Astrocyte (in vitro differentiated cells and primary cell): ENCODE results near the gene PDE11A.

ENCODE experiments used
- EZH2 ChIP-seq: IDR thresholded peaks from 2 replicates; pipeline ENCODE4 v1.6.1; 2012; ENCODE audit warnings: mild to moderate bottlenecking, low read length, inconsistent platforms; ENCODE audit not compliant: insufficient read depth
- TF ChIP-seq, protein P1 (sequence below): IDR thresholded peaks from 2 replicates; pipeline ENCODE4 v1.5.1; 2011; ENCODE audit warnings: low read depth, mild to moderate bottlenecking, inconsistent platforms, low read length, moderate library complexity; ENCODE audit not compliant: insufficient read depth

DNA sequence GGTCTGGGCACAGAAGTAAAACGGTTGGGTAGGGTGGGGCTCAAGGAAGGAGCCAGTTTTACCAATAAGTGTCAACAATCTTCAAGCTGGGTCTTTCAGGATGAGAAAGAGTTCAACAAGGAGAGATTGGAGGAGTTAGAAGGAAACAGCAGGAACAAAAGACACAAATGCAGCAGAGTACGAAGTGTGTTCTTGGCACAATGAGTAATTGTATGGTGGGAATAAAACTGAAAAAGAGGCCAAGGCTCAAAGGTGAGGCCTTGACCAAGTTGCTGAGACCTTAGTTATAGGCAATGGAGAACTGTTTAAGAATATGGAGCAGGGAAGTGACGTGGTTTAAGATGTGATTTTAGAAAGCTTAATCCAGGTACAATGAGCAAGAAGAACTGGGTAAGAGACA lies 230.3 kb downstream of the PDE11A start:
- TF ChIP-seq, protein P1, sequence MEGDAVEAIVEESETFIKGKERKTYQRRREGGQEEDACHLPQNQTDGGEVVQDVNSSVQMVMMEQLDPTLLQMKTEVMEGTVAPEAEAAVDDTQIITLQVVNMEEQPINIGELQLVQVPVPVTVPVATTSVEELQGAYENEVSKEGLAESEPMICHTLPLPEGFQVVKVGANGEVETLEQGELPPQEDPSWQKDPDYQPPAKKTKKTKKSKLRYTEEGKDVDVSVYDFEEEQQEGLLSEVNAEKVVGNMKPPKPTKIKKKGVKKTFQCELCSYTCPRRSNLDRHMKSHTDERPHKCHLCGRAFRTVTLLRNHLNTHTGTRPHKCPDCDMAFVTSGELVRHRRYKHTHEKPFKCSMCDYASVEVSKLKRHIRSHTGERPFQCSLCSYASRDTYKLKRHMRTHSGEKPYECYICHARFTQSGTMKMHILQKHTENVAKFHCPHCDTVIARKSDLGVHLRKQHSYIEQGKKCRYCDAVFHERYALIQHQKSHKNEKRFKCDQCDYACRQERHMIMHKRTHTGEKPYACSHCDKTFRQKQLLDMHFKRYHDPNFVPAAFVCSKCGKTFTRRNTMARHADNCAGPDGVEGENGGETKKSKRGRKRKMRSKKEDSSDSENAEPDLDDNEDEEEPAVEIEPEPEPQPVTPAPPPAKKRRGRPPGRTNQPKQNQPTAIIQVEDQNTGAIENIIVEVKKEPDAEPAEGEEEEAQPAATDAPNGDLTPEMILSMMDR, result no peak
- TF ChIP-seq EZH2, result no peak
